ENCODE measurements around the gene PAFAH2. TPM values are rescaled to one million over a fixed set of nuclear protein-coding genes. Genes with fewer than 3 reads are reported as not detected.
A peak's percentile ranks its signal among the peaks of the same experiment; 100 is the strongest.

The PAFAH2 gene
- total RNA-seq, 1 donor from 2014 or later = 9.7 TPM

- intact Hi-C loops (cut with DNase I) = loop anchor here (5.0 kb wide), 1 partner anchor 198 kb away; the partner anchor contains the start of gene CEP85
- no peak for ATAC-seq
- DNase-seq (ENCODE audit: missing footprints) = no peak
These were observed 36.8 kb upstream of the PAFAH2 start for GRCh38 chr1:26034504-26035202.

GRCh38 chr1:26032656-26033357, 34.9 kb upstream of the PAFAH2 start:
- ATAC-seq (no peak), DNase-seq (ENCODE audit: missing footprints) (no peak)
- intact Hi-C loops (cut with DNase I) = no loop called here

GRCh38 chr1:26031611-26032220, 33.9 kb upstream of the PAFAH2 start:
- ATAC-seq (no peak), DNase-seq (ENCODE audit: missing footprints) (no peak)
- intact Hi-C loops (cut with DNase I) = no loop called here

GRCh38 chr1:26031196-26031595, 33.3 kb upstream of the PAFAH2 start:
- no peak for DNase-seq (ENCODE audit: missing footprints)
- no peak for ATAC-seq
- intact Hi-C loops (cut with DNase I) = no loop called here

- ATAC-seq (no peak), DNase-seq (ENCODE audit: missing footprints) (no peak)
- intact Hi-C loops (cut with DNase I) = no loop called here
These were observed 32.1 kb upstream of the PAFAH2 start for GRCh38 chr1:26029864-26030481.

- intact Hi-C loops (cut with DNase I) = no loop called here
- DNase-seq (ENCODE audit: missing footprints) (no peak), ATAC-seq (no peak)
These were observed 31.4 kb upstream of the PAFAH2 start for GRCh38 chr1:26029054-26029863.

- intact Hi-C loops (cut with DNase I) = no loop called here
- DNase-seq (ENCODE audit: missing footprints) (no peak), ATAC-seq (no peak)
These were observed 30.7 kb upstream of the PAFAH2 start for GRCh38 chr1:26028490-26028980.

GRCh38 chr1:26027716-26028489, 30.0 kb upstream of the PAFAH2 start:
- intact Hi-C loops (cut with DNase I) = no loop called here
- no peak for DNase-seq (ENCODE audit: missing footprints)
- ATAC-seq = no peak

GRCh38 chr1:26025517-26025916, 27.7 kb upstream of the PAFAH2 start:
- intact Hi-C loops (cut with DNase I) = no loop called here
- DNase-seq (ENCODE audit: missing footprints) = no peak
- ATAC-seq = no peak

GRCh38 chr1:26025060-26025459, 27.2 kb upstream of the PAFAH2 start:
- intact Hi-C loops (cut with DNase I) = no loop called here
- DNase-seq (ENCODE audit: missing footprints) (no peak), ATAC-seq (no peak)

GRCh38 chr1:26023826-26024225, 26.0 kb upstream of the PAFAH2 start:
- intact Hi-C loops (cut with DNase I) = no loop called here
- ATAC-seq = no peak
- no peak for DNase-seq (ENCODE audit: missing footprints)

- ATAC-seq = no peak
- DNase-seq (ENCODE audit: missing footprints) = no peak
- intact Hi-C loops (cut with DNase I) = no loop called here
These were observed 25.1 kb upstream of the PAFAH2 start for GRCh38 chr1:26023009-26023408.

GRCh38 chr1:26022404-26022779, 24.5 kb upstream of the PAFAH2 start:
- no peak for ATAC-seq
- DNase-seq (ENCODE audit: missing footprints) = no peak
- intact Hi-C loops (cut with DNase I) = no loop called here

- ATAC-seq (peak; percentile 88), DNase-seq (ENCODE audit: missing footprints) (peak; percentile 84)
- intact Hi-C loops (cut with DNase I) = no loop called here
These were observed 24.0 kb upstream of the PAFAH2 start, which contains the start of gene EXTL1 for GRCh38 chr1:26021647-26022403. EXTL1 (plus strand) TSS chr1:26021775; CDS start chr1:26022647, 872 bp downstream.

- no peak for DNase-seq (ENCODE audit: missing footprints)
- intact Hi-C loops (cut with DNase I) = no loop called here
- no peak for ATAC-seq
These were observed 23.2 kb upstream of the PAFAH2 start for GRCh38 chr1:26020941-26021646.

- intact Hi-C loops (cut with DNase I) = no loop called here
- ATAC-seq (peak; percentile 40), DNase-seq (ENCODE audit: missing footprints) (no peak)
These were observed 22.5 kb upstream of the PAFAH2 start for GRCh38 chr1:26020330-26020768.

All from Right ventricle myocardium inferior (tissue), 1 donor.